BJ (cell line): Measurements from ENCODE around the gene ROS1. TPM values are rescaled to one million over a fixed set of nuclear protein-coding genes. Genes with fewer than 3 reads are reported as not detected.

Experiments
- CTCF ChIA-PET: fragments of 350-600 bp; formaldehyde crosslinking; extraction: SDS; loops from one replicate; lab custom pipeline; 2021; ENCODE audit warnings: antibody characterized with exemption, inconsistent platforms; lab: Yijun Ruan, JAX
- POLR2A ChIA-PET: fragments of 300-600 bp; sonication (Branson Sonifier 250); formaldehyde crosslinking; extraction: SDS; loops from one replicate; lab custom pipeline; 2021; ENCODE audit warnings: antibody characterized with exemption; lab: Charles Lee
- DNase-seq: peaks from one replicate; pipeline ENCODE4 v3.0.0-alpha.2; 2011; ENCODE audit warnings: low read depth
- H3K27me3 ChIP-seq: 2 replicates; pipeline ENCODE4 v1.6.0; 2011; ENCODE audit warnings: low read length; ENCODE audit not compliant: control insufficient read depth, insufficient read depth
- H3K36me3 ChIP-seq: 2 replicates; pipeline ENCODE4 v1.5.1; 2011; ENCODE audit warnings: low read length; ENCODE audit not compliant: control insufficient read depth, insufficient read depth
- H3K4me3 ChIP-seq: 2 replicates; pipeline ENCODE4 v1.5.1; 2011; ENCODE audit warnings: low read depth, mild to moderate bottlenecking, control low read depth, low read length
- CTCF ChIP-seq: IDR thresholded peaks from 2 replicates; pipeline ENCODE4 v1.5.1; 2011; ENCODE audit warnings: low read depth, mild to moderate bottlenecking, control low read depth, inconsistent platforms, low read length, moderate library complexity; ENCODE audit not compliant: insufficient read depth
- polyA plus RNA-seq: library from polyadenylated mRNA; depleted of rRNA; stranded (reverse); fragments of >200 nt; gene quantifications from 2 replicates; pipeline ENCODE4 v1.2.3, GENCODE V29; 2011

The ROS1 gene
- polyA plus RNA-seq, 1 experiment: 0.16 TPM

- Histone ChIP-seq H3K27me3 (no peaks in the 10 kb centered on the region), H3K4me3 (no peak overlapping the region), H3K36me3 (no peaks in the 10 kb centered on the region)
- ChIA-PET CTCF (no interaction called here), POLR2A (no interaction called here)
- DNase-seq: no peak
- TF ChIP-seq CTCF: no peak
These were observed 7.9 kb downstream of the ROS1 start for GRCh38 chr6:117417851-117418250.

- ChIA-PET POLR2A (interaction anchor here (0.5 to 0.6 kb wide), 2 partner anchors 14 to 418 kb away, joined by 3 to 5 read pairs; no protein-coding TSS in a partner anchor), CTCF (interaction anchor here (0.8 to 2.0 kb wide), 6 partner anchors 9 to 140 kb away, joined by 3 to 8 read pairs (median 4); no protein-coding TSS in a partner anchor)
- H3K27me3 ChIP-seq: peaks cover 2% of the 10 kb centered on the region; the same call in 1 of the 2 replicates
- no peaks in the 10 kb centered on the region for H3K36me3 ChIP-seq
- no peak for TF ChIP-seq CTCF
- H3K4me3 ChIP-seq: no peak overlapping the region
- no peak for DNase-seq
These were observed 11.0 kb downstream of the ROS1 start for GRCh38 chr6:117414770-117415169.

GRCh38 chr6:117411474-117411873 is 14.3 kb downstream of the ROS1 start:
- DNase-seq: no peak
- H3K27me3 ChIP-seq: peaks cover 2% of the 10 kb centered on the region; the same call in 1 of the 2 replicates
- no peak for TF ChIP-seq CTCF
- no peak overlapping the region for H3K4me3 ChIP-seq
- CTCF ChIA-PET: interaction anchor here (0.8 to 2.4 kb wide), 3 partner anchors 9 to 59 kb away, joined by 3 to 7 read pairs (median 3); no protein-coding TSS in a partner anchor
- H3K36me3 ChIP-seq: no peaks in the 10 kb centered on the region
- POLR2A ChIA-PET: no interaction called here

GRCh38 chr6:117409863-117410262 is 15.9 kb downstream of the ROS1 start:
- Histone ChIP-seq H3K36me3 (no peaks in the 10 kb centered on the region), H3K4me3 (no peak overlapping the region), H3K27me3 (peaks cover 2% of the 10 kb centered on the region; the same call in 1 of the 2 replicates)
- no peak for DNase-seq
- CTCF ChIA-PET: interaction anchor here (2.4 kb wide), 1 partner anchor 10 kb away, joined by 7 read pairs; no protein-coding TSS in a partner anchor
- POLR2A ChIA-PET: no interaction called here
- no peak for TF ChIP-seq CTCF

- H3K36me3 ChIP-seq: no peaks in the 10 kb centered on the region
- H3K27me3 ChIP-seq: peaks cover 2% of the 10 kb centered on the region; the same call in 1 of the 2 replicates
- no peak for DNase-seq
- no peak overlapping the region for H3K4me3 ChIP-seq
- TF ChIP-seq CTCF: no peak
- CTCF ChIA-PET: interaction anchor here (2.4 kb wide), 1 partner anchor 9 kb away, joined by 7 read pairs; no protein-coding TSS in a partner anchor
- POLR2A ChIA-PET: no interaction called here
These were observed 16.3 kb downstream of the ROS1 start for GRCh38 chr6:117409420-117409819.
